Activated T-cell treated with anti-CD3 and anti-CD28 coated beads, Interleukin-2, amount 50 U/mL, for 48 hours (primary cell): Measurements from ENCODE around the gene ZNF230.

Experiments
- DNase-seq, 2 experiments: peaks; one replicate each; pipeline ENCODE4 v3.0.0-alpha.2; 2020

ZNF230 gene

GRCh38 chr19:44050740-44051649 is 48.2 kb downstream of the ZNF230 start:
- peak; percentile 29 to 41 for DNase-seq

GRCh38 chr19:44051650-44052402 is 49.1 kb downstream of the ZNF230 start, which contains the start of gene ZNF223:
Gene ZNF223, plus strand, starts transcription at chr19:44052036. Its CDS starts 3,141 bp downstream, at chr19:44055177.
- peak; percentile 67 to 69 for DNase-seq

GRCh38 chr19:44055870-44056269 is 53.1 kb downstream of the ZNF230 start:
- DNase-seq, result no peak

- no peak for DNase-seq
Measured at GRCh38 chr19:44059229-44059628, 56.5 kb downstream of the ZNF230 start.

GRCh38 chr19:44061038-44061437 is 58.3 kb downstream of the ZNF230 start:
- DNase-seq, result no peak
